ENCODE measurements around the gene PEAK3.

PEAK3 gene

GRCh38 chr19:2252055-2252796 is 29.7 kb downstream of the PEAK3 start:
- H3K4me1 ChIP-seq (ENCODE audit: control insufficient read depth, insufficient read depth, low read length), result peaks cover 7% of the 10 kb centered on the region
- peaks cover 7% of the 10 kb centered on the region for H3K36me3 ChIP-seq (ENCODE audit: control insufficient read depth, insufficient read depth, low read length, severe bottlenecking)
- H3K27me3 ChIP-seq (replicated peaks; ENCODE audit: control insufficient read depth, insufficient read depth, low read length), result peaks cover 15% of the 10 kb centered on the region
- DNase-seq (ENCODE audit: low read depth), result no peak
- no peaks in the 10 kb centered on the region for H3K9me3 ChIP-seq (ENCODE audit: control insufficient read depth, low read length)
- H3K4me3 ChIP-seq (ENCODE audit: low read length), result no peak overlapping the region
- H3K9ac ChIP-seq (ENCODE audit: low read length), result no peak overlapping the region

DNA sequence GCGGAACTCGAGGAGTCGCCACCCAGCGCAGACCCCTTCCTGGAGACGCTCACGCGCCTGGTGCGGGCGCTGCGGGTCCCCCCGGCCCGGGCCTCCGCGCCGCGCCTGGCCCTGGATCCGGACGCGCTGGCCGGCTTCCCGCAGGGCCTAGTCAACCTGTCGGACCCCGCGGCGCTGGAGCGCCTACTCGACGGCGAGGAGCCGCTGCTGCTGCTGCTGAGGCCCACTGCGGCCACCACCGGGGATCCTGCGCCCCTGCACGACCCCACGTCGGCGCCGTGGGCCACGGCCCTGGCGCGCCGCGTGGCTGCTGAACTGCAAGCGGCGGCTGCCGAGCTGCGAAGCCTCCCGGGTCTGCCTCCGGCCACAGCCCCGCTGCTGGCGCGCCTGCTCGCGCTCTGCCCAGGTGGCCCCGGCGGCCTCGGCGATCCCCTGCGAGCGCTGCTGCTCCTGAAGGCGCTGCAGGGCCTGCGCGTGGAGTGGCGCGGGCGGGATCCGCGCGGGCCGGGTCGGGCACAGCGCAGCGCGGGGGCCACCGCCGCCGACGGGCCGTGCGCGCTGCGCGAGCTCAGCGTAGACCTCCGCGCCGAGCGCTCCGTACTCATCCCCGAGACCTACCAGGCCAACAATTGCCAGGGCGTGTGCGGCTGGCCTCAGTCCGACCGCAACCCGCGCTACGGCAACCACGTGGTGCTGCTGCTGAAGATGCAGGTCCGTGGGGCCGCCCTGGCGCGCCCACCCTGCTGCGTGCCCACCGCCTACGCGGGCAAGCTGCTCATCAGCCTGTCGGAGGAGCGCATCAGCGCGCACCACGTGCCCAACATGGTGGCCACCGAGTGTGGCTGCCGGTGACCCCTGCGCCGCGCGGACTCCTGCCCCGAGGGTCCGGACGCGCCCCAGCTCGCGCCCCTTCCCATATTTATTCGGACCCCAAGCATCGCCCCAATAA is 30.6 kb downstream of the PEAK3 start:
- Histone ChIP-seq H3K4me3 (ENCODE audit: low read length) (no peak overlapping the region), H3K9ac (ENCODE audit: low read length) (no peak overlapping the region), H3K9me3 (ENCODE audit: control insufficient read depth, low read length) (no peaks in the 10 kb centered on the region), H3K36me3 (ENCODE audit: control insufficient read depth, insufficient read depth, low read length, severe bottlenecking) (peaks cover 16% of the 10 kb centered on the region), H3K27me3 (replicated peaks; ENCODE audit: control insufficient read depth, insufficient read depth, low read length) (peaks cover 15% of the 10 kb centered on the region), H3K4me1 (ENCODE audit: control insufficient read depth, insufficient read depth, low read length) (peaks cover 7% of the 10 kb centered on the region)
- DNase-seq (ENCODE audit: low read depth), result peak; percentile 31

- peaks cover 7% of the 10 kb centered on the region for H3K4me1 ChIP-seq (ENCODE audit: control insufficient read depth, insufficient read depth, low read length)
- H3K36me3 ChIP-seq (ENCODE audit: control insufficient read depth, insufficient read depth, low read length, severe bottlenecking), result peaks cover 22% of the 10 kb centered on the region
- H3K9ac ChIP-seq (ENCODE audit: low read length), result no peak overlapping the region
- peaks cover 15% of the 10 kb centered on the region for H3K27me3 ChIP-seq (replicated peaks; ENCODE audit: control insufficient read depth, insufficient read depth, low read length)
- H3K4me3 ChIP-seq (ENCODE audit: low read length), result no peak overlapping the region
- DNase-seq (ENCODE audit: low read depth), result no peak
- no peaks in the 10 kb centered on the region for H3K9me3 ChIP-seq (ENCODE audit: control insufficient read depth, low read length)
These were observed 31.2 kb downstream of the PEAK3 start for GRCh38 chr19:2250766-2251105.

DNA sequence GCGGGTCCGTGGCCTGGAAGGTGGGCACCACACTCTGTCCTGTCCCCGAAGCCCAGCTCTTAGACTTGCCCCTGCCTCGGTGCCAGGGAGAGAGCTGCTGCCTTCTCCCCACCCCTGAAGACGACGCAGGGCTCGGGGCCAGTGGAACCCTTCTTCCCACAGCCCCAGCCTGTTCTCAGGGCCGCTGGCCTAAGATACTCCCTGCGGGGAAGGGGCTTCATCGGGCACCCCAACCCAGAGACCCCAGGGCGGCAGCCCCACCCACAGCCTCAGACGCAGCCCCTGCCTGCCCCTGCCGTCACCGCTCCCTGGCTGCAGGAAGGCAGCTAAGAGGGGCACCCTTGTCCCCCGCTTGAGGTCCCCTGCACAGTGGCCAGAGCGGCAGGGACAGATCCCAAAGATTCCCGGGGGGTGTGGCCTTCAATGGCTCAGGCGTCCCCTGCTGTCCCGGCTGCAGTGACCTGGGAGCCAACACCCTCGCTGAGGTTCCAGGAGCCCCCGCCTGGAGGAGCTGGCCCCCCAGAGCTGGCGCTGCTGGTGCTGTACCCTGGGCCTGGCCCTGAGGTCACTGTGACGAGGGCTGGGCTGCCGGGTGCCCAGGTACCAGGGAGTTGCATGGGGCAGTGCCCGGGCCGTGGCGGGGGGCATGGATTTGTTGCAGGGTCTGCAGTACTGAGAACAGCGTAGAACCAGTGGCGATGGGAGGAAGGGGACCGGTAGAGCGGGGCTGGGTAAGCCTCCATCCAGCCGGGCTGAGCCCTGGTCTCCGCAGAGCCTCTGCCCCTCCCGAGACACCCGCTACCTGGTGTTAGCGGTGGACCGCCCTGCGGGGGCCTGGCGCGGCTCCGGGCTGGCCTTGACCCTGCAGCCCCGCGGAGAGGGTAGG is 31.9 kb downstream of the PEAK3 start:
- Histone ChIP-seq H3K9ac (ENCODE audit: low read length) (no peak overlapping the region), H3K4me1 (ENCODE audit: control insufficient read depth, insufficient read depth, low read length) (peaks cover 7% of the 10 kb centered on the region), H3K27me3 (replicated peaks; ENCODE audit: control insufficient read depth, insufficient read depth, low read length) (peaks cover 15% of the 10 kb centered on the region), H3K36me3 (ENCODE audit: control insufficient read depth, insufficient read depth, low read length, severe bottlenecking) (peaks cover 28% of the 10 kb centered on the region), H3K9me3 (ENCODE audit: control insufficient read depth, low read length) (no peaks in the 10 kb centered on the region), H3K4me3 (ENCODE audit: low read length) (no peak overlapping the region)
- DNase-seq (ENCODE audit: low read depth), result no peak

GRCh38 chr19:2249010-2249866 is 32.7 kb downstream of the PEAK3 start, which contains the start of gene AMH:
TSS of gene AMH (plus strand) at chr19:2249323. CDS start at chr19:2249333, 10 bp downstream.
- H3K36me3 ChIP-seq (ENCODE audit: control insufficient read depth, insufficient read depth, low read length, severe bottlenecking), result peaks cover 37% of the 10 kb centered on the region

GRCh38 chr19:2248136-2249009 is 33.6 kb downstream of the PEAK3 start:
- H3K9me3 ChIP-seq (ENCODE audit: control insufficient read depth, low read length), result no peaks in the 10 kb centered on the region
- peaks cover 15% of the 10 kb centered on the region for H3K27me3 ChIP-seq (replicated peaks; ENCODE audit: control insufficient read depth, insufficient read depth, low read length)
- H3K9ac ChIP-seq (ENCODE audit: low read length), result no peak overlapping the region
- H3K4me3 ChIP-seq (ENCODE audit: low read length), result no peak overlapping the region
- DNase-seq (ENCODE audit: low read depth), result no peak
- peaks cover 7% of the 10 kb centered on the region for H3K4me1 ChIP-seq (ENCODE audit: control insufficient read depth, insufficient read depth, low read length)
- H3K36me3 ChIP-seq (ENCODE audit: control insufficient read depth, insufficient read depth, low read length, severe bottlenecking), result peaks cover 46% of the 10 kb centered on the region

More at GRCh38 chr19:2249010-2249866, 32.7 kb downstream of the PEAK3 start, which contains the start of gene AMH:
- H3K9ac ChIP-seq (ENCODE audit: low read length), result no peak within 1 kb of the TSS
- no peaks in the 10 kb centered on the region for H3K9me3 ChIP-seq (ENCODE audit: control insufficient read depth, low read length)
- no peak within 1 kb of the TSS for H3K4me3 ChIP-seq (ENCODE audit: low read length)
- peaks cover 15% of the 10 kb centered on the region for H3K27me3 ChIP-seq (replicated peaks; ENCODE audit: control insufficient read depth, insufficient read depth, low read length)
- peaks cover 7% of the 10 kb centered on the region for H3K4me1 ChIP-seq (ENCODE audit: control insufficient read depth, insufficient read depth, low read length)
- no peak for DNase-seq (ENCODE audit: low read depth)

DNA sequence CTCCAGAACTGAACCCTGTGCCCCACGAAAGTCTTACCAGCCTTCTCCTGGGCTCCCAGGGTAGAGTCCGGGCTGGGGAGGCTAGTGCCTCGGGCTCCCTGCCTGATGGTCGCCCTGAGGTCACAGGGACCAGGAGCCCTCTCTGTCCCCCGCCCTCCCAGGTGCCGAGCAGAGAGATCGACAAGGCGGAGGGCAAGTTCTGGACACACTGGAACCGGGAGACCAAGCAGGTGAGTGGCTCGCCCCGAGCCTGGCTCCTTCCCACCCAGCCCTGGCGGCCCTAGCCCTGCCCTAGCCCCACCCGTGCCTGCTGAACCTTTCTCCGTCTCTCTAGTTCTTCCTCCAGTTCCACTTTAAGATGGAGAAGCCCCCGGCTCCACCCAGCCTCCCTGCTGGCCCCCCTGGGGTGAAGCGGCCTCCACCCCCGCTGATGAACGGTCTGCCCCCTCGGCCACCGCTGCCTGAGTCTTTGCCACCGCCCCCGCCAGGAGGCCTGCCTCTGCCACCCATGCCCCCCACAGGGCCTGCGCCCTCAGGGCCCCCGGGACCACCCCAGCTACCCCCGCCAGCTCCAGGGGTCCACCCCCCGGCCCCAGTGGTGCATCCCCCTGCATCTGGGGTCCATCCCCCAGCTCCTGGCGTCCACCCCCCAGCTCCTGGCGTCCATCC is 34.4 kb downstream of the PEAK3 start:
- Histone ChIP-seq H3K9ac (ENCODE audit: low read length) (no peak overlapping the region), H3K27me3 (replicated peaks; ENCODE audit: control insufficient read depth, insufficient read depth, low read length) (peaks cover 10% of the 10 kb centered on the region), H3K36me3 (ENCODE audit: control insufficient read depth, insufficient read depth, low read length, severe bottlenecking) (peaks cover 47% of the 10 kb centered on the region), H3K4me1 (ENCODE audit: control insufficient read depth, insufficient read depth, low read length) (peaks cover 7% of the 10 kb centered on the region), H3K4me3 (ENCODE audit: low read length) (no peak overlapping the region), H3K9me3 (ENCODE audit: control insufficient read depth, low read length) (no peaks in the 10 kb centered on the region)
- DNase-seq (ENCODE audit: low read depth), result no peak

DNA sequence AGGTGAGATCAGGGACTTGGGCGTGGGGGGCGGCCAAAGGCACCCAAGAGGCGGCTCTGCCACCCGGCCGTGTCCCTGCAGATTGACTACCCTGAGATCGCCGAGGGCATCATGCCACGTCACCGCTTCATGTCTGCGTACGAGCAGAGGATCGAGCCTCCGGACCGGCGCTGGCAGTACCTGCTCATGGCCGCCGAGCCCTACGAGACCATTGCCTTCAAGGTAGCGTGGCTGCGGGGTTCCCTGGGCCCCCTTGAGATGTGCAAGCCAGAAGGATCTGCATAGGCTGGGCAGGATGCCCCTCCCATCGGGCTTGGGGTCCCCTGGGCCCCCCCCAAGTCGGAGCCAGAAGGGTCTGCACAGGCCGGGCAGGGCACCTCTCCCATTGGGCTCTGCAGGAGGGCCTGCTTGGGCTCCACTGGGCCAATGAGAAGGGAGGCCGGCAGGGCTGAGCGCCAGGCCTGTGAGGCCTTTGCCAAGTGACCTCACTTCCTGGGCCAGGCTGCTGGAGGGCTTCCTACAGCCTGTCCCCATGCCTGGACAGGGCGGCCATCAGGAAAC is 35.1 kb downstream of the PEAK3 start:
- Histone ChIP-seq H3K4me3 (ENCODE audit: low read length) (no peak overlapping the region), H3K9ac (ENCODE audit: low read length) (no peak overlapping the region), H3K9me3 (ENCODE audit: control insufficient read depth, low read length) (no peaks in the 10 kb centered on the region), H3K4me1 (ENCODE audit: control insufficient read depth, insufficient read depth, low read length) (peaks cover 6% of the 10 kb centered on the region), H3K27me3 (replicated peaks; ENCODE audit: control insufficient read depth, insufficient read depth, low read length) (peaks cover 5% of the 10 kb centered on the region), H3K36me3 (ENCODE audit: control insufficient read depth, insufficient read depth, low read length, severe bottlenecking) (peaks cover 47% of the 10 kb centered on the region)
- DNase-seq (ENCODE audit: low read depth), result no peak

DNA sequence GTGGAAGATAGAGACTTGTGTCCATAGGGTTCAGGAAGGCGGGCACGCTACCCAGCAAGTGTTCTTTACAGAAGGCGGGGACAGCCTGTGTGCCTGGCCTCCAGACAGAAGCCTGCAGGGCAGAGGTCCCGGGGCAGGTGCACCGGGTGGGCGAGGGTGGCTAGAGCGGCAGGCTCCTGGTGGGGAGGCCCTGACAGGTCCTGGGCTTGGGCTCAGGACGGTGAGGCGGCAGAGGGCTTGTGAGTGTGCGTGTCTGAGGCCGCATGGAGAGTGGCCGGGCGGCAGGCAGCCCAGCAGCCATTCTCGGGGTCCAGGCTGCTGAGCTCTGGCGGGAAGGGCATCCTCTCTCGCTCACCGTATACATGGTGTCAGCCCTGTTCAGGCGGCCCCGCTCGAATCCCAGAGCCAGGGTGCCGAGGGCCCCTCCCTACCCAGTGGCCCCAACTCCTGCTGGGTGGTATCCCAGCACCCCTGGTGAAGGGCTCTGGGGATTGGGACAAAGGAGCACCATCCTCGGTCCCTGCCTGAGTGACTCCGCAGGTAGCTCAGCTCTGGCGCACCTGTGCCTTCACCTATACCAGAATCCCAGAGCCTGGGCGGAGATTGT is 35.9 kb downstream of the PEAK3 start:
- no peak for DNase-seq (ENCODE audit: low read depth)
- peaks cover 7% of the 10 kb centered on the region for H3K4me1 ChIP-seq (ENCODE audit: control insufficient read depth, insufficient read depth, low read length)
- no peak overlapping the region for H3K9ac ChIP-seq (ENCODE audit: low read length)
- H3K27me3 ChIP-seq (replicated peaks; ENCODE audit: control insufficient read depth, insufficient read depth, low read length), result no peaks in the 10 kb centered on the region
- peaks cover 47% of the 10 kb centered on the region for H3K36me3 ChIP-seq (ENCODE audit: control insufficient read depth, insufficient read depth, low read length, severe bottlenecking)
- no peaks in the 10 kb centered on the region for H3K9me3 ChIP-seq (ENCODE audit: control insufficient read depth, low read length)
- no peak overlapping the region for H3K4me3 ChIP-seq (ENCODE audit: low read length)
